ENCODE measurements around the gene ERCC6L2. TPM values are rescaled to one million over a fixed set of nuclear protein-coding genes. Genes with fewer than 3 reads are reported as not detected.

The ERCC6L2 gene
- total and polyA plus RNA-seq, 2 experiments from 2014 or later: 33.5 to 80.6 TPM

- ATAC-seq: no peak
- H3K27me3 Mint-ChIP-seq (ENCODE audit: insufficient read depth, low read depth, poor library complexity): no peaks in the 10 kb centered on the region
- Histone ChIP-seq H4K20me1 (replicated peaks; ENCODE audit: insufficient read depth) (no peaks in the 10 kb centered on the region), H3F3A (replicated peaks; ENCODE audit: low read depth) (no peaks in the 10 kb centered on the region), H3K4me2 (no peak overlapping the region), H3K4me3 (no peak overlapping the region), H3K36me3 (ENCODE audit: insufficient read depth) (peaks cover 28% of the 10 kb centered on the region), H3K79me2 (replicated peaks; ENCODE audit: insufficient read depth) (no peaks in the 10 kb centered on the region), H3K4me1 (ENCODE audit: insufficient read depth) (no peaks in the 10 kb centered on the region), H3K27ac (ENCODE audit: low read depth) (no peak overlapping the region), H2AFZ (no peak overlapping the region), H3K27me3 (ENCODE audit: insufficient read depth) (no peaks in the 10 kb centered on the region), H3K9me2 (ENCODE audit: insufficient read depth) (no peaks in the 10 kb centered on the region)
- no peak overlapping the region for H3K4me3 Mint-ChIP-seq
- peaks cover 65% of the 10 kb centered on the region for H3K36me3 Mint-ChIP-seq (ENCODE audit: low read depth)
- peaks cover 12% of the 10 kb centered on the region; the same call in 2 of the 3 replicates for H3K9me3 Mint-ChIP-seq
- TF ChIP-seq EZH2phosphoT487 (IDR thresholded peaks at IDR 0.05; ENCODE audit: unreplicated experiment) (no peak), JUNB (IDR thresholded peaks at IDR 0.05; ENCODE audit: unreplicated experiment) (no peak), ETS1 (IDR thresholded peaks at IDR 0.05) (no peak), POLR2AphosphoS5 (IDR thresholded peaks at IDR 0.05; ENCODE audit: low read depth) (no peak), CREB1 (CRISPR knock-in tag; IDR thresholded peaks at IDR 0.05; ENCODE audit: low read depth) (no peak), STAT1 (IDR thresholded peaks at IDR 0.05; ENCODE audit: unreplicated experiment) (no peak), ZNF114 (CRISPR knock-in tag; IDR thresholded peaks at IDR 0.05) (no peak), REST (IDR thresholded peaks at IDR 0.05; ENCODE audit: unreplicated experiment) (no peak), NANOG (IDR thresholded peaks at IDR 0.05; ENCODE audit: borderline replicate concordance) (no peak), ZNF462 (CRISPR knock-in tag; IDR thresholded peaks at IDR 0.05) (no peak), EZH2 (IDR thresholded peaks at IDR 0.05; ENCODE audit: low read depth, unreplicated experiment) (no peak), ZNF331 (CRISPR knock-in tag; IDR thresholded peaks at IDR 0.05; ENCODE audit: low read depth) (no peak)
- TF ChIP-seq, protein P1, sequence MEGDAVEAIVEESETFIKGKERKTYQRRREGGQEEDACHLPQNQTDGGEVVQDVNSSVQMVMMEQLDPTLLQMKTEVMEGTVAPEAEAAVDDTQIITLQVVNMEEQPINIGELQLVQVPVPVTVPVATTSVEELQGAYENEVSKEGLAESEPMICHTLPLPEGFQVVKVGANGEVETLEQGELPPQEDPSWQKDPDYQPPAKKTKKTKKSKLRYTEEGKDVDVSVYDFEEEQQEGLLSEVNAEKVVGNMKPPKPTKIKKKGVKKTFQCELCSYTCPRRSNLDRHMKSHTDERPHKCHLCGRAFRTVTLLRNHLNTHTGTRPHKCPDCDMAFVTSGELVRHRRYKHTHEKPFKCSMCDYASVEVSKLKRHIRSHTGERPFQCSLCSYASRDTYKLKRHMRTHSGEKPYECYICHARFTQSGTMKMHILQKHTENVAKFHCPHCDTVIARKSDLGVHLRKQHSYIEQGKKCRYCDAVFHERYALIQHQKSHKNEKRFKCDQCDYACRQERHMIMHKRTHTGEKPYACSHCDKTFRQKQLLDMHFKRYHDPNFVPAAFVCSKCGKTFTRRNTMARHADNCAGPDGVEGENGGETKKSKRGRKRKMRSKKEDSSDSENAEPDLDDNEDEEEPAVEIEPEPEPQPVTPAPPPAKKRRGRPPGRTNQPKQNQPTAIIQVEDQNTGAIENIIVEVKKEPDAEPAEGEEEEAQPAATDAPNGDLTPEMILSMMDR (conservative IDR thresholded peaks at IDR 0.05; ENCODE audit: low read depth in 2 of 2): no peak
- H3K27ac Mint-ChIP-seq: no peak overlapping the region
- H3K4me1 Mint-ChIP-seq: no peaks in the 10 kb centered on the region
- DNase-seq (ENCODE audit: low spot score): no peak
These were observed 79.4 kb downstream of the ERCC6L2 start for GRCh38 chr9:95954940-95955339.
